HL-60/S4 (cell line): ENCODE measurements around the gene GDF9.

Experiments used
- in situ Hi-C: fragments of 300-500 bp; cut with MboI; formaldehyde crosslinking; loops from 2 replicates; pipeline ENCODE4 v1.14.3; 2022; ENCODE audit warnings: low sequenced_read_pairs

GDF9 gene

DNA sequence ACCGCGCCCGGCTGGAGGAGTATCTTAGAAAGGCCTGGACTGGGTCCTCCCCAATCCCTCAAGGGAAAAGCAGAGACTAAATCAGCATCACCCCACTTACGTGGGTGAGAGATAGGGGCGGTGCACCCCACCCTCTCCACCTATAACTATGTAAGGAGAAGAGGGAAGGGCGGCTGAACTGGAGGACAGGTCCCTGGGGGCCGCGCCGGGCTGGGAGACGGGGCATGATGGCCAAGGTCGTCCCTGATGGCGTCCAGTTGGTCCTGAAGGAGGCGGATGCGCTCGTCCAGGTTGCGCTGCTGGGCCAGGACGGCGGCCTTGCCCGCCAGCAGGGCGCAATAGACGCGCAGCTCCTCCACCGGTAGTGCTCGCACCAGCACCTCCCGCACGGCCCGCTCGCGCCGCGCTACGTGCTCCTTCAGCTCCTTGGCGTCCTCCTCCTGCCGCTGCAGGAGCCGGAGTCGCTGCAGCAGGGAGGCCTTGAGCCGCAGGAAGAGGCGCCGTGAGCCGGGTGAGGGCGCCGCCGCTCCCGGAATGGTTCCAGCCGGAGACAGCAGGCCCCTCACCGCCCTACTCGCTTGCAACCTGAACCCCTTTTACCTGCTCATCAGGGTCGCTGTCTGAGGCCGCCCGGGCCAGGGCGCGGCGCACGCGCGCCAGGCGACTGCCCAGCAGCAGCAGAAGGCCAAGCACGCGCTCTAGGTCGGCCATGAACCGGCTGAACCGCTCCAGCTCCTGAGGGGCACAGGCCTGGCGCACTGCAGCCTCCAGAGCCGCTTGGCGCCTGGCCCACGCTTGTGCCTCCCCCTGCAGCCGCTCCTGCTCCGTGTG is 43.4 kb downstream of the GDF9 start:
- in situ Hi-C loops, result loop anchor here (25.0 kb wide), 2 partner anchors 286 to 461 kb away; partner anchors contain the start of genes IL5 and SLC22A5

DNA sequence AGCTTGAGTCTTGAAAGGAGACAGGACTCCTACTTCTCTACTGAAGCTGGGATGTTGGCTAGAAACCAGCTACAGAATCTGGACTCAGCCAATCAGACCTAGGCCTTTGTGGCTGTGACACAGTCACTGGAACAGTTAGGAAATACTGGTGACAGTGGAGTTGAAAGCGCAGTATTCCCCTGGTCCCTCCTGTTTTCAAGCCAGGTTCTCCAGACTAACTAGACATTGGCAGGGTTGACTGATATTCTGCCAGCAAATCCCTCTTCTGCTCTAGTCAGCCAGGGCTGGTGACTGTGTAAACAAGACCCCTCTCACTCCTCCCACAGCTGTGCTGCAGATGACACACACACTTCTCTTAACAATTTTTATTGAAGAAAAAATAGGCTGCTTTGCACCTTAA is 44.5 kb downstream of the GDF9 start:
- in situ Hi-C loops, result loop anchor here (25.0 kb wide), 2 partner anchors 284 to 459 kb away; partner anchors contain the start of genes IL5 and SLC22A5

DNA sequence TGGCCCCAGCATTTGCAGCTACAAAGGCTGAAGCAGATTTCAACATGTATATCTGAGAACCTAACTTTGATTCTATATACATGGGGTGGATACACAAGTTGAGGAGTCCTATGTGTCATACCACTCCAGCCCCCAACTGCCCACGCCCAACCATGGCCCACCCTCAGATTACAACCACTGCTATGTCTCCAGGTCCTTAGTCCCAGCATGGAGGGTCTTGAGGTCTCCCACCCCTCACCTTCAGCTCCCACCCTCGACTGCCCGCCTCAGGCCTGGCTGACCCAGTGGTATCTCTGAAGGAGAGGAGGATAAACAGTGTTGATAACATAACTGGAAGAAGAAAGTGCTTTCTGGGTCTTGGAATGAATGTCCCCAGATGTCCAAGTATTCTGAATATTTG is 44.9 kb downstream of the GDF9 start:
- in situ Hi-C loops, result loop anchor here (25.0 kb wide), 2 partner anchors 284 to 459 kb away; partner anchors contain the start of genes IL5 and SLC22A5

DNA sequence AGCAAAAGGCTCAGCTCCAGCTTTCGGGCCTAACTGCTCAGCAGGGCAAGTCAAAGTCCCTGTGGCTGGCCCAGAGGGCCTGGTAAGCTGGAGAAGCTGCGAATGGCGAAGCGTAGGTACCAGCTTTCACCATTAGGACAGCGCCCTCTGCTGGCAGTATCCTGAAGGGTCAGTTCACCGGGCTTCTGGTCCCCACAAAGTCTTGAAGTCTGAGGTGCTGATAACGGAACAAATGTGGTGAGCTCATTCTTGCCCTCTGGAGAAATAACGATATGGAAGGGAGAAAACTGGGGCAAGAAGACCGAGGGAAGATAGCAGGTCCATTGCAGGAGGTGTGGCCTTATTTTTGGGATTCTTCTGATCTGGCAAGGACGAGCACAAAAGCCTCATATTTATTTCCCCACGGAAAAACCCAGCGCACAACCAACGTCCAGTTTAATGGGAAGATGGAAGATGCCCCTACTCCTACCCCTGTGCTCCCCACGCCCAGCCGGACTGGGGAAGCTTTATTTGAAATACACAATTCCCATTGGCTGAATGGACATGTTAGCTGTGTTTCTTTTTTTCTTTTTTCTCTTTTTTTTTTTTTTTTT is 46.0 kb downstream of the GDF9 start:
- in situ Hi-C loops, result loop anchor here (25.0 kb wide), 2 partner anchors 283 to 458 kb away; partner anchors contain the start of genes IL5 and SLC22A5

DNA sequence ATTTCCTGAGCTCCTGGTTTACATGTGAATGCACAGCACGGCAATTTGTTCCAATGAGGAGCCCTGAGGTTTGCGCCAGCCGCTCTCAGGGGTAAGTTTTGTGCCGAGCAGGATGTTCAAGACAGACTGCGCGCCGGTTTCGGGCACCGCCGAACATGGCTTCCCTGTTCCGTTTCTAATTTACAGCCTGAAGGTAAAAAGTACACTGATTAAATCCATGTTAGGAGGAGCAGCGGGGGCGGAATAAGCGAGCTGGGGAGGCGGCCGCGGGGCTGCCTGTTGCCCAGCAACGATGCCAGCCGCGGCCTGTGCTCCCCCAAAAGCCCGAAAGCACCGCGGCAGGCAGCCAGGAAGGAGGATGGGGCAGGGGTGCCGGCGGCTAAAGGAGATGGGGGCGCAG is 46.8 kb downstream of the GDF9 start:
- in situ Hi-C loops, result loop anchor here (25.0 kb wide), 2 partner anchors 282 to 457 kb away; partner anchors contain the start of genes IL5 and SLC22A5

DNA sequence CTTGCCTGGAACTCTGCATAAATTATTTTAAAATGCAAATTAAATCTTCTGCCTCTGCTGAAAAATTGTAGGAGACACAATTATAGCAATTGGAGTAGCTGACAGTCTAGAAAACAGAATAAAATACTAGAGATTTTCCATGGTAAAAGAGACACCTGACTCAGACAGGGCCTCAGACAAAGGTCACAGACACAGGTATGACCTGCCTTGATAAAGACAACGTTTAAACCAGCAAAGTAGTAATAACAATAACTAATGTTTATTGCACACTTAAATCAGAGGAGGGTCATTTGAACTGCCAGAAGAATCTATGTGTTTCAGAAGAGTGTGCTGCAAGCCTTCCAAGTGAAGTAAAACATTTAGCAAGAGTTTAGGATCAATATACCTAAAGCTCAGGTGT is 49.3 kb downstream of the GDF9 start:
- in situ Hi-C loops, result loop anchor here (25.0 kb wide), 2 partner anchors 280 to 455 kb away; partner anchors contain the start of genes IL5 and SLC22A5

DNA sequence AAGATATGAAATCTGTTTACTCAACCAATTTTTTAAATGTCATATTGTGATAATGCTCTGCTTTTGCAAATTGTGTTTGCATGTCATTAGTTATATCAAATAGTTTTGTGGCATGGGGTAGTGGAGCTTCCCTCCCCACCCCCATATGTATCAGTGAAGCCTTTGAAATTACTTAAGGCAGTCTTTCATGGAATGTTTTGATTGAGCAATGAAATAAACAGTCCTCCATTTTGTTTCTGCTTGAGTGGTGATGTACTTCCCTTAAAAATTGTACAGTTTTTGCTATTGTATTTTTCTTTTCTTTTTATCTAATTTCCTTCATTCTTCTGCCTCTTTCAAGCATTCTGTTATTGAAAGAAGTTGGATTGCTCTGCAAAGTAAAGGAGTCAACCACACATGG is 49.7 kb downstream of the GDF9 start:
- in situ Hi-C loops, result loop anchor here (25.0 kb wide), 2 partner anchors 279 to 454 kb away; partner anchors contain the start of genes IL5 and SLC22A5

DNA sequence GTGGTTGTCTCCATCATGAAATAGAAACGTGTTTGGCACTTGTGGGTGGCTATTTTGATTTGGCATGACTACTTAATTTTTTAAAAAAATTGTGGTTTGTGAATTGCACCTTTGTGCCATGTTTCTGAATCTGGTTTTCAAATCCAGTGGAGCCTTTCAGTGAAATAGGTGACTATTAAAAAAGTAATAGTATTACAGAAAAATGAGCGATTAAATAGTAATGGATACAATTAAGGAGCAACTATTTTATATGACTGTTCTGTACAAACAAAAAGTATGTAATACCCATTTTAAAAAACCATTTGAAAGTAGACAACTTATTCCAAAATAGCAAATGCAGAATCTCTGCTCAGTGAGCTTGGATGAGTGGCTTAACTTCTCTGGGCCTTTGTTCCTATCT is 50.2 kb downstream of the GDF9 start:
- in situ Hi-C loops, result loop anchor here (25.0 kb wide), 2 partner anchors 279 to 454 kb away; partner anchors contain the start of genes IL5 and SLC22A5

DNA sequence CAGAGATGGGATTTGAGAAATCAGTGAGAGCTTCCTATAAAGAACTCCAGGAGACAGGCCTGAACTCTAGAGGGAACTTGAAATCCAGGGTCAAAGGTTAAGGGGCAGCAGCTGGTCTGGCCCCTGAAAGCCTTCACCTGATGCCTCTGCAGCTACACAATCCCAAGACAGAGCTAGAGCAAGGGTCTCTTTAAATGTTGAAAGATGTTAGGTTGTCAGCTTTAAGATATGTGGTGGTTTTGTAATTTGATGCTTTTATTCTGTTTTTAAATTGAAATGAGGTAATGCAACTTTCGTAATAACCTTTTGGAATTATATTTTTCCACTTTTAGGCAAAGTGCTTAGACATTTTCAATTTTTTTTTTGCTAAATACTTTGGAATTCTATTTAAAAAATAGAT is 50.8 kb downstream of the GDF9 start:
- in situ Hi-C loops, result loop anchor here (25.0 kb wide), 2 partner anchors 278 to 453 kb away; partner anchors contain the start of genes IL5 and SLC22A5

DNA sequence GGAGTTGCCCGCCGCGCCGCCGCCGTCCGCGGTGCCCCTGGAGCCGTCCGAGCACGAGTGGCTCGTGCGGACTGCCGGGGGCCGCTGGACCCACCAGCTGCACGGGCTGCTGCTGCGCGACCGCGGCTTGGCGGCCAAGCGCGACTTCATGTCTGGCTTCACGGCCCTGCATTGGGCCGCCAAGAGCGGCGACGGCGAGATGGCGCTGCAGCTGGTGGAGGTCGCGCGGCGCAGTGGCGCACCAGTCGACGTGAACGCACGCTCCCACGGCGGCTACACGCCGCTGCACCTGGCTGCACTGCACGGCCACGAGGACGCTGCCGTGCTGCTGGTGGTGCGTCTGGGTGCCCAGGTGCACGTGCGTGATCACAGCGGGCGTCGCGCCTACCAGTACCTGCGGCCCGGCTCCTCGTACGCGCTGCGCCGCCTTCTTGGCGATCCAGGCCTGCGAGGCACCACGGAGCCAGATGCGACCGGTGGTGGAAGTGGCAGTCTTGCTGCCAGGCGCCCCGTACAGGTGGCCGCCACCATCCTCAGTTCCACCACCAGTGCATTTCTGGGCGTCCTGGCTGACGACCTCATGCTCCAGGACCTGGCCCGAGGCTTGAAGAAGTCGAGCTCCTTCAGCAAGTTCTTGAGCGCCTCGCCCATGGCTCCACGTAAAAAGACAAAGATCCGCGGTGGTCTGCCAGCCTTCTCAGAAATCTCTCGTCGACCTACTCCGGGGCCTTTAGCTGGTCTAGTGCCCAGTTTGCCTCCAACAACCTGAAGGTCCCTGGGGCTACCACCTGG is 51.6 kb downstream of the GDF9 start:
- in situ Hi-C loops, result loop anchor here (25.0 kb wide), 2 partner anchors 277 to 452 kb away; partner anchors contain the start of genes IL5 and SLC22A5

DNA sequence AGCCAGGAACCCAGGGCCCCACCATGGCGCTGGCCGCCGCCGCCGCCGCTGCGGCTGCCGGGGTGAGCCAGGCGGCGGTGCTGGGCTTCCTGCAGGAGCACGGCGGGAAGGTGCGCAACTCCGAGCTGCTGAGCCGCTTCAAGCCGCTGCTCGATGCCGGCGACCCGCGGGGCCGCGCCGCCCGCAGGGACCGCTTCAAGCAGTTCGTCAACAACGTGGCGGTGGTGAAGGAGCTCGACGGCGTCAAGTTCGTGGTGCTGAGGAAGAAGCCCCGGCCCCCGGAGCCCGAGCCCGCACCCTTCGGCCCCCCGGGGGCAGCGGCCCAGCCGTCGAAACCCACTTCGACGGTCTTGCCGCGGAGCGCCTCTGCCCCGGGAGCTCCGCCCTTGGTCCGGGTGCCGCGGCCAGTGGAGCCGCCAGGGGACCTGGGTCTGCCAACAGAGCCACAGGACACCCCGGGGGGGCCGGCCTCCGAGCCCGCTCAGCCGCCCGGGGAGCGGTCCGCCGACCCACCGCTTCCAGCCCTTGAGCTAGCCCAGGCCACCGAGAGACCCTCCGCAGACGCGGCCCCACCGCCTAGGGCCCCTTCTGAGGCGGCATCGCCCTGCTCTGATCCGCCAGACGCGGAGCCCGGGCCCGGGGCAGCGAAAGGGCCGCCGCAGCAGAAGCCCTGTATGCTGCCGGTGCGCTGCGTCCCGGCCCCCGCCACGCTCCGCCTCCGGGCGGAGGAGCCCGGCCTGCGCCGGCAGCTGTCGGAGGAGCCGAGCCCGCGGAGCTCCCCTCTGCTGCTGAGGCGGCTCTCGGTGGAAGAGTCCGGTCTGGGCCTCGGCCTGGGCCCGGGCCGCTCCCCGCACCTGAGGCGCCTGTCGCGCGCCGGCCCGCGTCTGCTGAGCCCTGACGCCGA is 52.4 kb downstream of the GDF9 start:
- in situ Hi-C loops, result loop anchor here (25.0 kb wide), 2 partner anchors 277 to 452 kb away; partner anchors contain the start of genes IL5 and SLC22A5

DNA sequence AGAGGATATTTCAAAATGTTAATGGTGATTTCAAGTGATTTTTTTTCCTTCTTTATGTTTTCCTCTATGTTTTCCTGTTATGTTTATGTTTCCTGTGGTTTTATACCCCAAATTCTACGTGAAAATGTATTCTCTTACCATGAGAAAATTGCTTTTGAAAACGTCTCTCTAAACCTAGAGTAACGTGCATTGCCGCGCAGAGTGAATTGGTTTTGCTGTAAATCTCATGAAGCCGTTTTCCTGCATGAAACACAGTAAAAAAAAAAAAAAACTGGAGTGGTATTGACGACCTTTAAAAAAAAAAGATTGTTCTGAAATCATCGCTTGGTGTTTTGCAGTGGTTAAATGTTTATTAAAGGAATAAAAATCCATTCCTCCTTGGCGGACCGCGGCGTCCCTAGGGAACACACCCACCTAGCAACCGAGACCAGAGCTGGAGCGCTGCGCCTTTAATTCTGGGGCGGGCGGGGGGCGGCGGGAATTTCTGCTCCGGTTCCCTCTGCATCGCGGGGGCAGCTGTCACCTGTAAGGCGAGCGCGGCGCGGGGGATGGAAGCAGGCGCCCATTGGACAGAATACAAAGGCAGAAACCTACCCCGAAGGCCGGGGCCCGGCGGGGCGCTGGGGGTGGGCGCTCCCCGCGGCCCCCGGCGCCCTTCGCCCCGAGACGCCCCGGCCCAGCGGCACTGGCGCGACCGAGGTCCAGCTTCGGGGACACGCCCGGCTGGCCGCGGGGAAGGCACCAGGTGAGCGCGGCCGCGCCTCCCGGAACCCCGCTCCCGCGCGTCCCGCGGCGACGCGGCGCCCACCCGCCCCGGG is 53.3 kb downstream of the GDF9 start, which contains the start of gene SOWAHA:
Gene SOWAHA (plus strand): TSS at position 522 of the 818 bp plus-strand sequence. CDS start 320 bp downstream, outside the sequence.
- in situ Hi-C loops, result loop anchor here (25.0 kb wide), 2 partner anchors 276 to 451 kb away; partner anchors contain the start of genes IL5 and SLC22A5

DNA sequence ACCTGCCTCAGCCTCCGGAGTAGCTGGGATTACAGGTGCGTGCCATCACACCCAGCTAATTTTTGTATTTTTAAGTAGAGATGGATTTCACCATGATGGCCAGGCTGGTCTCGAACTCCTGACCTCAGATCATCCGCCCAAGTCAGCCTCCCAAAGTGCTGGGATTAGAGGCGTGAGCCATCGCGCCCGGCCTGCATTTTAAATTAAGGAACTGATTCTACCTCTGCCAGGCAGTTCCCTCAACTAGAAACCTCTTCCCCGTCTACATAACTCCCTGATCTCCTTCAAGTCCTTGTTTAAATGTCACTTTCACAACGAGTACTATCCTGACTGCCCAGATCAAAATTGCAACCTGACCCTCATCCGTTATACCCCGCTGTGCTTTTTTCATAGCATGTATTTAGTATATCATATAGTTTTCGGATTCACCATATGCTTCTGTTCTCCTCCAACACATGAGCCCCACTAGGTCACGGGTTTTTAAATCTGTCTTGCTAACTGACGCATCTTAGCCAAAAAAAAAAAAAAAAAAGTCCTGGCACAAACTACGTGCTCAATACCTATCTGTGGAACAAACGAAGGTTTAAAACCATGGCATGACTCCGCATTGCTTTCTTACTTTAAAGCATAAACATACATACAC is 54.0 kb downstream of the GDF9 start:
- in situ Hi-C loops, result loop anchor here (25.0 kb wide), 2 partner anchors 275 to 450 kb away; partner anchors contain the start of genes IL5 and SLC22A5
